ENCODE results near the gene IGHMBP2.

GRCh38 chr11:68881320-68881719 is 22.4 kb upstream of the IGHMBP2 start:
- TF ChIP-seq CTCF (IDR thresholded peaks at IDR 0.05; ENCODE audit: insufficient read depth, low read length, poor library complexity, severe bottlenecking), result no peak
- no peak for TF ChIP-seq EZH2phosphoT487 (conservative IDR thresholded peaks at IDR 0.05; ENCODE audit: low read length)

All from SU-DHL-6 (cell line).